Measurements from ENCODE around the gene EPB41L4B. TPM values are rescaled to one million over a fixed set of nuclear protein-coding genes. Genes with fewer than 3 reads are reported as not detected.

Gene EPB41L4B
- total and polyA plus RNA-seq, 2 experiments from 2014 or later = 11.0 to 32.2 TPM

GRCh38 chr9:109346904-109347303 is 26.0 kb upstream of the EPB41L4B start:
- H3K36me3 Mint-ChIP-seq (ENCODE audit: low read depth) = no peaks in the 10 kb centered on the region
- TF ChIP-seq ZNF114 (CRISPR knock-in tag; IDR thresholded peaks at IDR 0.05) (no peak), EZH2 (IDR thresholded peaks at IDR 0.05; ENCODE audit: low read depth, unreplicated experiment) (no peak), JUNB (IDR thresholded peaks at IDR 0.05; ENCODE audit: unreplicated experiment) (no peak), STAT1 (IDR thresholded peaks at IDR 0.05; ENCODE audit: unreplicated experiment) (no peak), REST (IDR thresholded peaks at IDR 0.05; ENCODE audit: unreplicated experiment) (no peak), EZH2phosphoT487 (IDR thresholded peaks at IDR 0.05; ENCODE audit: unreplicated experiment) (no peak), CTCF (conservative IDR thresholded peaks at IDR 0.05; ENCODE audit: low read depth in 2 of 2) (no peak)
- Histone ChIP-seq H3K79me2 (replicated peaks; ENCODE audit: insufficient read depth) (no peaks in the 10 kb centered on the region), H3K27ac (ENCODE audit: low read depth) (no peak overlapping the region), H3K4me3 (no peak overlapping the region), H3K4me1 (ENCODE audit: insufficient read depth) (no peaks in the 10 kb centered on the region; the same call in 1 of the 2 replicates), H3K27me3 (ENCODE audit: insufficient read depth) (no peaks in the 10 kb centered on the region), H4K20me1 (replicated peaks; ENCODE audit: insufficient read depth) (no peaks in the 10 kb centered on the region), H2AFZ (no peak overlapping the region), H3F3A (replicated peaks; ENCODE audit: low read depth) (no peaks in the 10 kb centered on the region; the same call in 1 of the 2 replicates), H3K36me3 (ENCODE audit: insufficient read depth) (no peaks in the 10 kb centered on the region), H3K9me2 (ENCODE audit: insufficient read depth) (no peaks in the 10 kb centered on the region; the same call in 1 of the 2 replicates), H3K4me2 (no peak overlapping the region)
- DNase-seq (ENCODE audit: low spot score) = no peak
- H3K27ac Mint-ChIP-seq = no peak overlapping the region
- H3K4me1 Mint-ChIP-seq = peaks cover 11% of the 10 kb centered on the region; the same call in 2 of the 3 replicates
- H3K4me3 Mint-ChIP-seq = no peak overlapping the region
- H3K27me3 Mint-ChIP-seq (ENCODE audit: insufficient read depth, low read depth, poor library complexity) = peaks cover 2% of the 10 kb centered on the region
- no peak for ATAC-seq
- no peaks in the 10 kb centered on the region; the same call in 2 of the 3 replicates for H3K9me3 Mint-ChIP-seq

DNA sequence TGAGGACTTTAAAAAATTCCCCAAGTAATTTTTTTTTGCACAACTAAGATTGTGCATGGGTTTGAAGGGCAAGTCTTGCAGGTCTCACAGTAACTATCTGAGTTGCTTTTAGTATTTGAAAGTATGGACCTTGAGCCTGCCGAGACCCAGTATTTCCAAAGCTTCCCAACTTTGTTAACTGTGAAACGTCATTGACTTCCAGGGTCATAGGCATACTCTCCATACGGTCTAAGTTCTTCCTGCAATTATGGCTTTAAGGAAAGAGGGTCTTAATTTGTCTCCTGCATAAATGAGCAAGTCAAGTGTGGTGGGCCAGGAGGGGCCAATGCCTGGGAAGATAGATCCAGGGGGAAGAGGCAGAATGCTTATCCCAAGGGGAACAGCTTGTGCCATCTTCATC is 24.0 kb upstream of the EPB41L4B start:
- H4K20me1 ChIP-seq (replicated peaks; ENCODE audit: insufficient read depth) = no peaks in the 10 kb centered on the region
- H3K36me3 ChIP-seq (ENCODE audit: insufficient read depth) = no peaks in the 10 kb centered on the region
- peaks cover 8% of the 10 kb centered on the region for H3K27me3 Mint-ChIP-seq (ENCODE audit: insufficient read depth, low read depth, poor library complexity)
- H3K4me1 ChIP-seq (ENCODE audit: insufficient read depth) = no peaks in the 10 kb centered on the region; the same call in 1 of the 2 replicates
- no peaks in the 10 kb centered on the region; the same call in 2 of the 3 replicates for H3K9me3 Mint-ChIP-seq
- no peaks in the 10 kb centered on the region; the same call in 1 of the 2 replicates for H3F3A ChIP-seq (replicated peaks; ENCODE audit: low read depth)
- no peak overlapping the region for H3K4me3 Mint-ChIP-seq
- H3K27ac Mint-ChIP-seq = no peak overlapping the region
- no peak for DNase-seq (ENCODE audit: low spot score)
- H3K4me1 Mint-ChIP-seq = peaks cover 11% of the 10 kb centered on the region; the same call in 2 of the 3 replicates
- no peaks in the 10 kb centered on the region for H3K79me2 ChIP-seq (replicated peaks; ENCODE audit: insufficient read depth)
- no peak overlapping the region for H3K4me3 ChIP-seq
- ATAC-seq = no peak
- no peaks in the 10 kb centered on the region for H3K27me3 ChIP-seq (ENCODE audit: insufficient read depth)
- no peaks in the 10 kb centered on the region for H3K36me3 Mint-ChIP-seq (ENCODE audit: low read depth)
- H3K27ac ChIP-seq (ENCODE audit: low read depth) = no peak overlapping the region
- no peak overlapping the region for H3K4me2 ChIP-seq
- H2AFZ ChIP-seq = peak overlapping the region; percentile 92
- H3K9me2 ChIP-seq (ENCODE audit: insufficient read depth) = no peaks in the 10 kb centered on the region; the same call in 1 of the 2 replicates
- no peak for TF ChIP-seq EZH2phosphoT487 (IDR thresholded peaks at IDR 0.05; ENCODE audit: unreplicated experiment)
- no peak for TF ChIP-seq ZNF462 (CRISPR knock-in tag; IDR thresholded peaks at IDR 0.05)
- no peak for TF ChIP-seq ZNF331 (CRISPR knock-in tag; IDR thresholded peaks at IDR 0.05; ENCODE audit: low read depth)
- TF ChIP-seq STAT1 (IDR thresholded peaks at IDR 0.05; ENCODE audit: unreplicated experiment) = no peak
- no peak for TF ChIP-seq POLR2AphosphoS5 (IDR thresholded peaks at IDR 0.05; ENCODE audit: low read depth)
- no peak for TF ChIP-seq ZNF114 (CRISPR knock-in tag; IDR thresholded peaks at IDR 0.05)
